ENCODE results near the gene PPP2R5D. TPM values are rescaled to one million over a fixed set of nuclear protein-coding genes. Genes with fewer than 3 reads are reported as not detected.

Gene PPP2R5D
- total RNA-seq, 1 donor from 2014 or later, result 44.3 TPM

DNA sequence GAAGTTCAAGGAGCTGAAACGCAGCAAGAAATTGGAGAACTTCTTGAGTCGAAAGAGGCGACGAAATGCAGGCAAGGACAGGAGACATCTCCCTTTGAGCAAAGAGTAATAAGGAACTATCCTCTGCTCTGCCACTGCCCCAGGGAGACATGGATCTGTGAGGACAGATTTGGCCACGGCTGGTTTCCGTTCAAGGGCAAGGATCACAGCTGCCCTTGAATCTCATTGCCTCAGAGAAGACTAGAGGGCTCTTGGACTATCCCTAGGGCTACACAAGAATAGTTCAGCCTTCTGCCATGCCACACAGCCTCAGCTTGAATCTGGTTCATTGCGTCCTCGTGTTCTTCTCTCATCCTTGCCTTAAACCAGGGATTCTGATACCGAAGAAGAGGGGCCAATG lies 44.8 kb downstream of the PPP2R5D start:
- Mint-ChIP-seq H3K9me3 (ENCODE audit: unreplicated experiment) (no peaks in the 10 kb centered on the region), H3K4me3 (ENCODE audit: unreplicated experiment) (no peak overlapping the region), H3K4me1 (ENCODE audit: unreplicated experiment) (peaks cover 3% of the 10 kb centered on the region), H3K27me3 (ENCODE audit: unreplicated experiment) (no peaks in the 10 kb centered on the region), H3K36me3 (ENCODE audit: unreplicated experiment) (peaks cover 45% of the 10 kb centered on the region), H3K27ac (ENCODE audit: unreplicated experiment) (no peak overlapping the region)
- no peak for DNase-seq (ENCODE audit: extremely low spot score, unreplicated experiment)
- TF ChIP-seq, protein P1, sequence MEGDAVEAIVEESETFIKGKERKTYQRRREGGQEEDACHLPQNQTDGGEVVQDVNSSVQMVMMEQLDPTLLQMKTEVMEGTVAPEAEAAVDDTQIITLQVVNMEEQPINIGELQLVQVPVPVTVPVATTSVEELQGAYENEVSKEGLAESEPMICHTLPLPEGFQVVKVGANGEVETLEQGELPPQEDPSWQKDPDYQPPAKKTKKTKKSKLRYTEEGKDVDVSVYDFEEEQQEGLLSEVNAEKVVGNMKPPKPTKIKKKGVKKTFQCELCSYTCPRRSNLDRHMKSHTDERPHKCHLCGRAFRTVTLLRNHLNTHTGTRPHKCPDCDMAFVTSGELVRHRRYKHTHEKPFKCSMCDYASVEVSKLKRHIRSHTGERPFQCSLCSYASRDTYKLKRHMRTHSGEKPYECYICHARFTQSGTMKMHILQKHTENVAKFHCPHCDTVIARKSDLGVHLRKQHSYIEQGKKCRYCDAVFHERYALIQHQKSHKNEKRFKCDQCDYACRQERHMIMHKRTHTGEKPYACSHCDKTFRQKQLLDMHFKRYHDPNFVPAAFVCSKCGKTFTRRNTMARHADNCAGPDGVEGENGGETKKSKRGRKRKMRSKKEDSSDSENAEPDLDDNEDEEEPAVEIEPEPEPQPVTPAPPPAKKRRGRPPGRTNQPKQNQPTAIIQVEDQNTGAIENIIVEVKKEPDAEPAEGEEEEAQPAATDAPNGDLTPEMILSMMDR (IDR thresholded peaks at IDR 0.05), result no peak

DNA sequence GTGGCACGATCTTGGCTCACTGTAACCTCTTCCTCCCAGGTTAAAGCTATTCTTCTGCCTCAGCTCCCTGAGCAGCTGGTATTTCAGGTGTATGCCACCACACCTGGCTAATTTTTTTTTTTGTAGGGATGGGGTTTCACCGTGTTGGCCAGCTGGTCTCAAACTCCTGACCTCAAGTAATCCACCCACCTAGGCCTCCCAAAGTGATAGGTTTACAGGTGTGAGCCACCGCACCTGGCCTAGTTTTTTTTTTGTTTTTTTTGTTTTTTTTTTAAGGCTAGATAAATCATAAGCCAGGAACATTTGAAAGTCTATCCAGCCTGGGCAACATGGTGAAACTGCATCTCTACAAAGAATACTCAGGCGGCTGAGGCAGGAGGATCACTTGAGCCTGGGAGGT lies 48.0 kb downstream of the PPP2R5D start:
- DNase-seq (ENCODE audit: extremely low spot score, unreplicated experiment), result no peak
- no peak overlapping the region for H3K4me3 Mint-ChIP-seq (ENCODE audit: unreplicated experiment)
- H3K36me3 Mint-ChIP-seq (ENCODE audit: unreplicated experiment), result peaks cover 38% of the 10 kb centered on the region
- no peaks in the 10 kb centered on the region for H3K27me3 Mint-ChIP-seq (ENCODE audit: unreplicated experiment)
- no peaks in the 10 kb centered on the region for H3K9me3 Mint-ChIP-seq (ENCODE audit: unreplicated experiment)
- H3K27ac Mint-ChIP-seq (ENCODE audit: unreplicated experiment), result no peak overlapping the region
- H3K4me1 Mint-ChIP-seq (ENCODE audit: unreplicated experiment), result no peaks in the 10 kb centered on the region
- TF ChIP-seq, protein P1 (IDR thresholded peaks at IDR 0.05), result no peak

DNA sequence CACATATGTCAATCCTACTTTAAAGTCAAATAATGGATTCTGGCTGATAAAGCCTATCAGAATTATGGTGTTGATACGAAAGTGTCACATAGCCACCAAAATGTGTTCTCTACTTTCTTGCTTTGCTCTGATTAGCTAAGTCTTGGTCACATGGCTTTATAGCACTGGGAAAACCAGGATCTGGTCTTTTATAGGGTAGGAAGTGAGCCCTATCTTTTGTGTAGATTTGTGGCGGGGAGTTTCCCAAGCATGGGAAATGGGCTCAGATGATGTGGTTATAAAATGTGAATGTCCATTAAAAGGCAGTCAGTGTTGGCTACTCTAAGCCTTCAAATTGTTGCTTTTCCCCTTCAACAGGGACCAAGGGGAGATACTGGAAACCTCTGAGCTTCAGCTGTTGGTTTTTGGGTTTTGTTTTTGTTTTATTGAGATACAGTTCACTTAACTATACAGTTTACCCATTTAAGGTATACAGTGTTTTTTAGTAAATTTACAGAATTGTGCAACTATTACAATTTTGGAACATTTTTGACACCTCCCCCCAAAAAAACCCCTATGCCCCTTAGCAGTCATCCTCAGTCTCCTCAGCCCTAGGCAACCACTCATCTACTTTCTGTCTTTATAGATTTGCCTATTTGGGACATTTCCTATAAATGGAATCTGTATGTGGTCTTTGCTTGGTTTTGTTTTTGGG lies 49.3 kb downstream of the PPP2R5D start:
- no peaks in the 10 kb centered on the region for H3K27me3 Mint-ChIP-seq (ENCODE audit: unreplicated experiment)
- TF ChIP-seq, protein P1 (IDR thresholded peaks at IDR 0.05), result no peak
- no peak for DNase-seq (ENCODE audit: extremely low spot score, unreplicated experiment)
- H3K4me3 Mint-ChIP-seq (ENCODE audit: unreplicated experiment), result no peak overlapping the region
- no peaks in the 10 kb centered on the region for H3K4me1 Mint-ChIP-seq (ENCODE audit: unreplicated experiment)
- H3K9me3 Mint-ChIP-seq (ENCODE audit: unreplicated experiment), result no peaks in the 10 kb centered on the region
- H3K27ac Mint-ChIP-seq (ENCODE audit: unreplicated experiment), result no peak overlapping the region
- peaks cover 45% of the 10 kb centered on the region for H3K36me3 Mint-ChIP-seq (ENCODE audit: unreplicated experiment)

DNA sequence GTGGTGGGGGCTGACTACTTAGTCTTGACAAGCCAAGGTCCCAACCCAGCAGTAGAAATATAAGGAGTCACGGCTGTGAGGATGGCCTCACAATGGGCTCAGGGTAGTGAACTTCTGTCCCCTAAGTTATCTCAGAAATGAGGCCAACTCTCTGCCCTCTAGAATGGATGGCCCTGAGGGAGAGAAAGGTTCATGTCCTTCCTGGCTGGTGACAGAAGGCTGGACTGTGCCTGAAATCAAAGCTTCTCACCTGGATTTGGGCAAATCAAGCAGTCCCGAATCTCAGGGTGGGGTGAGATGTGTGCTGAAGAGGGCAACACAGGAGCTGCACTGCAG lies 49.8 kb downstream of the PPP2R5D start:
- DNase-seq (ENCODE audit: extremely low spot score, unreplicated experiment), result no peak
- Mint-ChIP-seq H3K4me1 (ENCODE audit: unreplicated experiment) (no peaks in the 10 kb centered on the region), H3K27me3 (ENCODE audit: unreplicated experiment) (no peaks in the 10 kb centered on the region), H3K27ac (ENCODE audit: unreplicated experiment) (no peak overlapping the region), H3K4me3 (ENCODE audit: unreplicated experiment) (no peak overlapping the region), H3K9me3 (ENCODE audit: unreplicated experiment) (no peaks in the 10 kb centered on the region), H3K36me3 (ENCODE audit: unreplicated experiment) (peaks cover 45% of the 10 kb centered on the region)
- TF ChIP-seq, protein P1 (IDR thresholded peaks at IDR 0.05), result no peak

DNA sequence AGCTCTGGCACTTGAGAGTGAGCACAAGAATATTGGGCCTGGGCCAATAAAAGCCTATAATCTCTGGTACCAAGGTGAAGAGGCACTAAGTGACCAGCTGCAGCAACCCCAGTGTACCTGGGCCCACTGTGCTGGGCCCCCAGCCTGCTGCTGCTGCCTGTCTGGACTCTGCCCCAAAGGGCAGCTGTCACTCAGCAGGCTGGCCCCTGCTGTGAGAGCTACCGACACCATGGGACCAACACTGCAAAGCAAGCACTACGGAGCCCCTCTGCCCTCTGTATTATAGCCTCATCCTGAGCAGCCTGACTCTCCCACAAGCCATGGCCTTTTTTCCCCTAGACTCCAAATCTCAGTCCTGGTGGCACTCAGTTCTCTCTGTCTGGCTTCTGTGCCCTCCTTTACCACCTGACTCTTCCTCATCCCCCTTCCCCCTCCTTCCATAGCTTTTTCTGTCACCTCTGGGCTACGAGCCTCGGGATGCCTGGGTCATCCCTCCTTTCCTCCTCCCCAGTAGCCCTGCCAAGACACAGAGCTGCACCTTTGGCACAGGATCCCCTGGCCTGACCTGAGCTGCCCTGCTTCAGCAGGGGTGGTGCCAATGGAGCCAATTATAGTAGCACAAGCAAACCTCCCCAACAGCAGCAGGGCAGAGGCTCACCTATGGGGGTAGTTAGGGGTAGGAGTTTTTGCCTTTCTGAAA lies 51.3 kb downstream of the PPP2R5D start:
- H3K4me1 Mint-ChIP-seq (ENCODE audit: unreplicated experiment), result no peaks in the 10 kb centered on the region
- peaks cover 43% of the 10 kb centered on the region for H3K36me3 Mint-ChIP-seq (ENCODE audit: unreplicated experiment)
- no peak overlapping the region for H3K4me3 Mint-ChIP-seq (ENCODE audit: unreplicated experiment)
- no peak for DNase-seq (ENCODE audit: extremely low spot score, unreplicated experiment)
- TF ChIP-seq, protein P1 (IDR thresholded peaks at IDR 0.05), result no peak
- peak overlapping the region; percentile 31 for H3K27ac Mint-ChIP-seq (ENCODE audit: unreplicated experiment)
- no peaks in the 10 kb centered on the region for H3K9me3 Mint-ChIP-seq (ENCODE audit: unreplicated experiment)
- H3K27me3 Mint-ChIP-seq (ENCODE audit: unreplicated experiment), result no peaks in the 10 kb centered on the region

All from osteocyte (in vitro differentiated cells).